ENCODE data around the gene E2F3.

E2F3 gene

GRCh38 chr6:20401205-20402091, at the start of gene E2F3:
Gene E2F3, plus strand, starts transcription at chr6:20401879. Its CDS starts 354 bp downstream, at chr6:20402233.
- TF ChIP-seq CTCF (IDR thresholded peaks at IDR 0.05; ENCODE audit: insufficient read depth, low read depth, low read length, missing control alignments): no peak
- peak; percentile 100 for DNase-seq (ENCODE audit: low read depth)
- H3K4me3 ChIP-seq (ENCODE audit: low read length): peak within 1 kb of the TSS; percentile 76

- no peak for TF ChIP-seq CTCF (IDR thresholded peaks at IDR 0.05; ENCODE audit: insufficient read depth, low read depth, low read length, missing control alignments)
- DNase-seq (ENCODE audit: low read depth): no peak
- H3K4me3 ChIP-seq (ENCODE audit: low read length): no peak overlapping the region
These were observed 49.3 kb upstream of the E2F3 start for GRCh38 chr6:20352346-20352745.

GRCh38 chr6:20353134-20353533, 48.5 kb upstream of the E2F3 start:
- no peak for DNase-seq (ENCODE audit: low read depth)
- no peak overlapping the region for H3K4me3 ChIP-seq (ENCODE audit: low read length)
- no peak for TF ChIP-seq CTCF (IDR thresholded peaks at IDR 0.05; ENCODE audit: insufficient read depth, low read depth, low read length, missing control alignments)

GRCh38 chr6:20354366-20354765, 47.3 kb upstream of the E2F3 start:
- no peak for DNase-seq (ENCODE audit: low read depth)
- TF ChIP-seq CTCF (IDR thresholded peaks at IDR 0.05; ENCODE audit: insufficient read depth, low read depth, low read length, missing control alignments): no peak

GRCh38 chr6:20360471-20361119, 41.1 kb upstream of the E2F3 start:
- H3K4me3 ChIP-seq (ENCODE audit: low read length): no peak overlapping the region
- no peak for DNase-seq (ENCODE audit: low read depth)
- no peak for TF ChIP-seq CTCF (IDR thresholded peaks at IDR 0.05; ENCODE audit: insufficient read depth, low read depth, low read length, missing control alignments)

More at GRCh38 chr6:20354366-20354765, 47.3 kb upstream of the E2F3 start:
- H3K4me3 ChIP-seq (ENCODE audit: low read length): no peak overlapping the region

GRCh38 chr6:20362623-20363022, 39.1 kb upstream of the E2F3 start:
- DNase-seq (ENCODE audit: low read depth): no peak
- no peak overlapping the region for H3K4me3 ChIP-seq (ENCODE audit: low read length)
- TF ChIP-seq CTCF (IDR thresholded peaks at IDR 0.05; ENCODE audit: insufficient read depth, low read depth, low read length, missing control alignments): no peak

Measured in epithelial cell of esophagus (primary cell).